PC-9 (cell line): ENCODE data around the gene UPB1.

Experiments used
- CTCF ChIP-seq: fragments of 200-600 bp; sonication (generic); conservative IDR thresholded peaks from 2 replicates; pipeline ENCODE4 v1.6.1; 2017; ENCODE audit warnings: mixed run types, antibody characterized with exemption, mild to moderate bottlenecking, moderate library complexity
- EZH2 ChIP-seq: fragments of 200-600 bp; sonication (generic); IDR thresholded peaks from 2 replicates; pipeline ENCODE4 v1.8.0; 2017; ENCODE audit warnings: antibody characterized with exemption, low read depth

DNA sequence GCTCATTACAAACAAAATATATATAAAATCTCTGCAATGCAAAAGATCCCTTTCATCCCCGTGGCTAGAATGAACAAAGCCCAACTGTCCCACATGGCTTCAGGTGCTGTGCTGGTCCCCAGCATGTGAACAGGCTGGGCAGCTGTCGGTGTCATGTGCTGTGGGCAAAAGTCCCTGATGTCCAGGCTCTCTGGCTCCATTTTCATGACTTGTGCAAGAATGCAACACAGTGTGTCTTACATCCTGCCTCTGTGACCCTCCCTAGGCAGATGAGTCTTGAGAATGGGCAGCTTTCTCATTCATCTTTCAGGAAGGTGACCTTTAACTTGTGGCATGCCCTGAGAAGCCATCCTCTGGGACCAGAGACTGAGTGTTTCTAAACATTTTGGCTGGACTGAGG is 45.3 kb downstream of the UPB1 start:
- TF ChIP-seq CTCF (no peak), EZH2 (no peak)
